Testis (tissue), 3 donors: ENCODE data around the gene TMEM150B. TPM values are rescaled to one million over a fixed set of nuclear protein-coding genes. Genes with fewer than 3 reads are reported as not detected.

ENCODE experiments used
- DNase-seq: peaks from one replicate; pipeline ENCODE4 v3.0.0-alpha.2; 2019
- H3K27ac ChIP-seq, 2 donors: fragments of 200-600 bp; sonication (generic); one replicate each; pipeline ENCODE4 v1.5.1; 2019
- H3K27me3 ChIP-seq: fragments of 200-600 bp; sonication (generic); one replicate; pipeline ENCODE4 v1.5.1; 2019
- H3K36me3 ChIP-seq: fragments of 200-600 bp; sonication (generic); one replicate; pipeline ENCODE4 v1.5.1; 2017; ENCODE audit warnings: low read depth; ENCODE audit errors: missing control alignments
- H3K4me1 ChIP-seq: fragments of 200-600 bp; sonication (generic); one replicate; pipeline ENCODE4 v1.5.1; 2019
- H3K4me3 ChIP-seq, 2 donors: fragments of 200-600 bp; sonication (generic); one replicate each; pipeline ENCODE4 v1.5.1; 2017 to 2019
- H3K9me3 ChIP-seq: fragments of 200-600 bp; sonication (generic); one replicate; pipeline ENCODE4 v1.5.1; 2017
- CTCF ChIP-seq, 3 experiments: fragments of 450-650 bp in 2 of 3; fragments of 200-600 bp in 1 of 3; sonication (generic) in 1 of 3; IDR thresholded peaks; one replicate each; pipeline ENCODE4 v1.5.1; 2016 to 2019; ENCODE audit warnings: antibody characterized with exemption in 3 of 3, mild to moderate bottlenecking in 2 of 3, moderate library complexity in 1 of 3
- POLR2A ChIP-seq: fragments of 450-650 bp; IDR thresholded peaks from one replicate; pipeline ENCODE4 v1.6.1; 2017; ENCODE audit warnings: antibody characterized with exemption, mild to moderate bottlenecking, moderate library complexity
- WGBS, 2 donors: methylation state at CpG; one replicate each; pipeline ENCODE4 v1.1.5; 2018; 5-methylcytosine and 5-hydroxymethylcytosine counted together
- intact Hi-C: fragments of 100-400 bp; cut with DNase I; formaldehyde crosslinking; loops from one replicate; pipeline ENCODE4 v1.15.1; 2023; ENCODE audit warnings: low total_unique reads
- polyA plus RNA-seq: library from polyadenylated mRNA; stranded (reverse); fragments of 350-450 nt; fragmentation: Illumina TruSeq; extraction: RNeasy Lipid Tissue Mini Kit (QIAGEN cat#74804); gene quantifications from one replicate; pipeline ENCODE4 v1.2.3, GENCODE V29; 2014; ENCODE audit warnings: low read depth, low replicate concordance; ENCODE audit not compliant: insufficient read depth
- total RNA-seq, 2 donors: library from RNA; depleted of rRNA; stranded (reverse); fragments of >200 nt; gene quantifications; one replicate each; pipeline ENCODE4 v1.2.3, GENCODE V29; 2016

Gene TMEM150B
- total and polyA plus RNA-seq, 3 donors from 2014 or later, result 0.98 to 2.2 TPM; not detected in 1

GRCh38 chr19:55304279-55304978 is 20.7 kb downstream of the TMEM150B start:
- peaks cover 12% of the 10 kb centered on the region for H3K4me1 ChIP-seq
- H3K27me3 ChIP-seq, result no peaks in the 10 kb centered on the region
- no peaks in the 10 kb centered on the region for H3K36me3 ChIP-seq
- intact Hi-C loops, result no loop called here
- WGBS, 2 donors, result 68 to 72% methylated on average over 14 to 39 of the region's 39 CpGs
- TF ChIP-seq POLR2A, result no peak
- TF ChIP-seq CTCF (IDR thresholded peaks at IDR 0.05), result no peak
- no peak overlapping the region for H3K27ac ChIP-seq
- peak overlapping the region in 1 of 2 donors; percentile 12 for H3K4me3 ChIP-seq
- H3K9me3 ChIP-seq, result no peaks in the 10 kb centered on the region
- peak; percentile 85 for DNase-seq

- no peak overlapping the region for H3K4me3 ChIP-seq
- H3K27me3 ChIP-seq, result no peaks in the 10 kb centered on the region
- intact Hi-C loops, result no loop called here
- no peaks in the 10 kb centered on the region for H3K36me3 ChIP-seq
- 94% methylated on average over 11 of the region's 11 CpGs; no CpG with 5 or more reads in 1 of the 2 donors for WGBS, 2 donors
- H3K9me3 ChIP-seq, result no peaks in the 10 kb centered on the region
- no peak for DNase-seq
- no peak overlapping the region for H3K27ac ChIP-seq
- TF ChIP-seq POLR2A, result no peak
- no peak for TF ChIP-seq CTCF (IDR thresholded peaks at IDR 0.05)
- peaks cover 12% of the 10 kb centered on the region for H3K4me1 ChIP-seq
These were observed 21.7 kb downstream of the TMEM150B start for GRCh38 chr19:55303477-55303876.

GRCh38 chr19:55302318-55302703 is 22.8 kb downstream of the TMEM150B start:
- H3K27me3 ChIP-seq, result no peaks in the 10 kb centered on the region
- no peaks in the 10 kb centered on the region for H3K36me3 ChIP-seq
- H3K9me3 ChIP-seq, result no peaks in the 10 kb centered on the region
- no peak for TF ChIP-seq POLR2A
- TF ChIP-seq CTCF (IDR thresholded peaks at IDR 0.05), result no peak
- no peak overlapping the region for H3K27ac ChIP-seq
- peak overlapping the region in 1 of 2 donors; percentile 27 for H3K4me3 ChIP-seq
- no peak for DNase-seq
- peaks cover 12% of the 10 kb centered on the region for H3K4me1 ChIP-seq
- intact Hi-C loops, result no loop called here
- WGBS, 2 donors, result 63 to 76% methylated on average over 8 to 12 of the region's 12 CpGs

- no peak overlapping the region for H3K27ac ChIP-seq
- H3K9me3 ChIP-seq, result no peaks in the 10 kb centered on the region
- WGBS, 2 donors, result 12 to 18% methylated on average over 18 to 42 of the region's 42 CpGs
- H3K4me3 ChIP-seq, result peak overlapping the region; percentile 27 to 51
- peak; percentile 96 to 99 (median 97) for TF ChIP-seq CTCF (IDR thresholded peaks at IDR 0.05)
- no peak for TF ChIP-seq POLR2A
- peak; percentile 92 for DNase-seq
- H3K36me3 ChIP-seq, result no peaks in the 10 kb centered on the region
- intact Hi-C loops, result no loop called here
- H3K4me1 ChIP-seq, result peaks cover 12% of the 10 kb centered on the region
- no peaks in the 10 kb centered on the region for H3K27me3 ChIP-seq
These were observed 23.5 kb downstream of the TMEM150B start for GRCh38 chr19:55301459-55302317.
